IMR-90 (cell line): Measurements from ENCODE around the gene SLC26A1. TPM values are rescaled to one million over a fixed set of nuclear protein-coding genes. Genes with fewer than 3 reads are reported as not detected.

Source experiments
- ATAC-seq: fragments of 200-7000 bp; cut with Tn5 transposase; 2 replicates; pipeline ENCODE4 v1.9.1; 2020; ENCODE audit warnings: low read depth, mild to moderate bottlenecking, moderate library complexity
- BruUV-seq: library from RNA; stranded (reverse); fragments of 400-500 nt; replicated peaks from 2 replicates; lab custom pipeline; 2021; lab: Mats Ljungman, UMichigan
- CTCF ChIA-PET: fragments of 300-600 bp; formaldehyde crosslinking; extraction: SDS; loops from one replicate; lab custom pipeline; 2021; ENCODE audit warnings: antibody characterized with exemption; lab: Yijun Ruan, JAX
- POLR2A ChIA-PET: fragments of 300-600 bp; sonication (Branson Sonifier 250); formaldehyde crosslinking; loops from one replicate; lab custom pipeline; 2022; ENCODE audit warnings: antibody characterized with exemption; ENCODE audit not compliant: unreplicated experiment; lab: Charles Lee
- DNase-seq: peaks from one replicate; pipeline ENCODE4 v3.0.0; 2013
- H2AFZ ChIP-seq: replicated peaks from 2 replicates; pipeline ENCODE3; 2013; ENCODE audit warnings: low read length, mild to moderate bottlenecking; ENCODE audit not compliant: poor library complexity
- H2AK5ac ChIP-seq: 2 replicates; pipeline ENCODE4 v1.6.1; 2013; ENCODE audit warnings: low read depth, low read length, inconsistent platforms
- H2AK9ac ChIP-seq: replicated peaks from 2 replicates; pipeline ENCODE3; 2013; ENCODE audit warnings: mild to moderate bottlenecking, low read depth, low read length, moderate library complexity; ENCODE audit not compliant: poor library complexity
- H2BK120ac ChIP-seq: 2 replicates; pipeline ENCODE4 v1.6.1; 2013; ENCODE audit warnings: low read depth, low read length, inconsistent platforms
- H2BK15ac ChIP-seq: 3 replicates; pipeline ENCODE4 v1.6.1; 2013; ENCODE audit warnings: low read depth, low read length, inconsistent platforms
- H2BK20ac ChIP-seq: 2 replicates; pipeline ENCODE4 v1.6.1; 2013; ENCODE audit warnings: low read depth, mild to moderate bottlenecking, inconsistent platforms, low read length, moderate library complexity
- H2BK5ac ChIP-seq: 2 replicates; pipeline ENCODE4 v1.6.1; 2013; ENCODE audit warnings: mild to moderate bottlenecking, low read depth, low read length, inconsistent platforms; ENCODE audit not compliant: poor library complexity, severe bottlenecking
- H3K14ac ChIP-seq: replicated peaks from 2 replicates; pipeline ENCODE4 v1.6.1; 2013; ENCODE audit warnings: low read depth, low read length, inconsistent platforms
- H3K18ac ChIP-seq: 2 replicates; pipeline ENCODE4 v1.6.1; 2013; ENCODE audit warnings: low read depth, low read length, control low read depth
- H3K23ac ChIP-seq: 2 replicates; pipeline ENCODE4 v1.6.1; 2013; ENCODE audit warnings: low read depth, low read length, inconsistent platforms
- H3K27ac ChIP-seq: 2 replicates; pipeline ENCODE4 v1.5.1; 2013; ENCODE audit warnings: mild to moderate bottlenecking, control low read depth, low read length; ENCODE audit not compliant: insufficient read depth
- H3K27me3 ChIP-seq: 2 replicates; pipeline ENCODE4 v1.6.1; 2013; ENCODE audit warnings: low read length; ENCODE audit not compliant: control insufficient read depth, insufficient read depth
- H3K36me3 ChIP-seq: 2 replicates; pipeline ENCODE4 v1.6.1; 2013; ENCODE audit warnings: low read length, mixed read lengths; ENCODE audit not compliant: control insufficient read depth, insufficient read depth
- H3K4ac ChIP-seq: 2 replicates; pipeline ENCODE4 v1.6.1; 2013; ENCODE audit warnings: low read depth, low read length, inconsistent platforms
- H3K4me1 ChIP-seq: 2 replicates; pipeline ENCODE4 v1.6.1; 2013; ENCODE audit warnings: low read length, mixed read lengths; ENCODE audit not compliant: control insufficient read depth, insufficient read depth
- H3K4me2 ChIP-seq: 2 replicates; pipeline ENCODE4 v1.6.1; 2013; ENCODE audit warnings: low read depth, mild to moderate bottlenecking, control low read depth, low read length, moderate library complexity
- H3K4me3 ChIP-seq: 2 replicates; pipeline ENCODE4 v1.5.1; 2013; ENCODE audit warnings: low read depth, mild to moderate bottlenecking, control low read depth, low read length, moderate library complexity; ENCODE audit not compliant: insufficient read depth
- H3K56ac ChIP-seq: 2 replicates; pipeline ENCODE4 v1.6.1; 2013; ENCODE audit warnings: low read length, inconsistent platforms; ENCODE audit not compliant: insufficient read depth; ENCODE audit errors: extremely low read depth
- H3K79me1 ChIP-seq, 2 experiments: 2 replicates each; pipeline ENCODE4 v1.6.1; 2013; ENCODE audit warnings: low read length in 2 of 2, inconsistent platforms in 1 of 2, low read depth in 1 of 2
- H3K9ac ChIP-seq: 2 replicates; pipeline ENCODE4 v1.6.1; 2013; ENCODE audit warnings: low read depth, low read length, control low read depth
- H3K9me1 ChIP-seq: 2 replicates; pipeline ENCODE4 v1.6.1; 2013; ENCODE audit warnings: low read length, inconsistent platforms; ENCODE audit not compliant: insufficient read depth
- H3K9me3 ChIP-seq: 2 replicates; pipeline ENCODE4 v1.6.1; 2013; ENCODE audit warnings: low read length; ENCODE audit not compliant: control insufficient read depth, insufficient read depth
- H4K20me1 ChIP-seq: 2 replicates; pipeline ENCODE4 v1.6.1; 2013; ENCODE audit warnings: low read length, inconsistent platforms; ENCODE audit not compliant: insufficient read depth
- H4K5ac ChIP-seq: 2 replicates; pipeline ENCODE4 v1.6.1; 2013; ENCODE audit warnings: mild to moderate bottlenecking, low read depth, low read length, control low read depth
- H4K8ac ChIP-seq, 2 experiments: 2 replicates each; pipeline ENCODE4 v1.6.1; 2013; ENCODE audit warnings: low read depth in 2 of 2, low read length in 2 of 2, control low read depth in 1 of 2, inconsistent platforms in 1 of 2
- H4K91ac ChIP-seq: 2 replicates; pipeline ENCODE4 v1.6.1; 2013; ENCODE audit warnings: low read depth, low read length, inconsistent platforms; ENCODE audit not compliant: insufficient read depth
- BHLHE40 ChIP-seq: fragments of 150-350 bp; IDR thresholded peaks from 2 replicates; pipeline ENCODE4 v1.6.1; 2016; ENCODE audit warnings: mild to moderate bottlenecking, low read depth, low read length
- CEBPB ChIP-seq: IDR thresholded peaks from 2 replicates; pipeline ENCODE4 v1.6.1; 2012; ENCODE audit warnings: low read depth, low read length, improper control_type of control experiment
- CHD1 ChIP-seq: IDR thresholded peaks from 2 replicates; pipeline ENCODE4 v1.6.1; 2012; ENCODE audit warnings: low read depth, low read length, improper control_type of control experiment
- MAFK ChIP-seq: IDR thresholded peaks from 2 replicates; pipeline ENCODE4 v1.6.1; 2012; ENCODE audit warnings: low read depth, low read length, improper control_type of control experiment
- MAZ ChIP-seq: IDR thresholded peaks from 2 replicates; pipeline ENCODE4 v1.6.1; 2012; ENCODE audit warnings: low read depth, mild to moderate bottlenecking, low read length, improper control_type of control experiment, moderate library complexity, borderline replicate concordance
- NFE2L2 ChIP-seq: fragments of 150-350 bp; IDR thresholded peaks from 2 replicates; pipeline ENCODE4 v1.6.1; 2016; ENCODE audit warnings: low read depth, mild to moderate bottlenecking, low read length
- RAD21 ChIP-seq: IDR thresholded peaks from 2 replicates; pipeline ENCODE4 v1.6.1; 2012; ENCODE audit warnings: low read length, improper control_type of control experiment
- SMC3 ChIP-seq: fragments of 150-350 bp; IDR thresholded peaks from 2 replicates; pipeline ENCODE4 v1.6.1; 2016; ENCODE audit warnings: low read depth, mild to moderate bottlenecking, antibody characterized with exemption, low read length, moderate library complexity
- WGBS, 2 experiments: methylation state at CpG; one replicate each; pipeline versions ENCODE4 v1.1.5 to v1.1.7; 2013; ENCODE audit warnings: missing lambda C conversion rate in 2 of 2; ENCODE audit not compliant: insufficient read length in 1 of 2; ENCODE audit errors: extremely low coverage in 2 of 2; 5-methylcytosine and 5-hydroxymethylcytosine counted together
- dilution Hi-C: fragments of 300-500 bp; cut with HindIII; formaldehyde crosslinking; loops from one replicate; pipeline ENCODE4 v1.14.3; 2018; ENCODE audit warnings: low sequenced_read_pairs; ENCODE audit not compliant: unreplicated experiment
- in situ Hi-C: fragments of 300-500 bp; cut with MboI; formaldehyde crosslinking; loops from 3 replicates; pipeline ENCODE4 v1.14.3; 2019; ENCODE audit warnings: low sequenced_read_pairs, inconsistent platforms, mixed read lengths
- intact Hi-C: fragments of 100-400 bp; cut with micrococcal nuclease; formaldehyde crosslinking; loops from 2 replicates; pipeline ENCODE4 v1.10.0; 2022
- polyA plus RNA-seq, 3 experiments: library from polyadenylated mRNA; depleted of rRNA; stranded (reverse); fragments of >200 nt; gene quantifications; 2 replicates each; pipeline ENCODE4 v1.2.3, GENCODE V29; 2012; ENCODE audit warnings: low replicate concordance in 1 of 3
- total RNA-seq: library from RNA; depleted of rRNA; stranded (reverse); fragments of >200 nt; gene quantifications from 2 replicates; pipeline ENCODE4 v1.2.3, GENCODE V29; 2012
- TF ChIP-seq, protein P1 (sequence below): fragments of 150-350 bp; IDR thresholded peaks from 2 replicates; pipeline ENCODE4 v1.6.1; 2016; ENCODE audit warnings: low read depth, mild to moderate bottlenecking, low read length, moderate library complexity, borderline replicate concordance
- TF ChIP-seq, protein P2 (sequence below): fragments of 150-350 bp; IDR thresholded peaks from 2 replicates; pipeline ENCODE4 v1.6.1; 2017; ENCODE audit warnings: mild to moderate bottlenecking, antibody characterized with exemption, low read length, low read depth

SLC26A1 gene
- total and polyA plus RNA-seq, 2 of the 4 experiments (the other 2 are of a cell fraction) = 0.09 TPM; not detected in 1

DNA sequence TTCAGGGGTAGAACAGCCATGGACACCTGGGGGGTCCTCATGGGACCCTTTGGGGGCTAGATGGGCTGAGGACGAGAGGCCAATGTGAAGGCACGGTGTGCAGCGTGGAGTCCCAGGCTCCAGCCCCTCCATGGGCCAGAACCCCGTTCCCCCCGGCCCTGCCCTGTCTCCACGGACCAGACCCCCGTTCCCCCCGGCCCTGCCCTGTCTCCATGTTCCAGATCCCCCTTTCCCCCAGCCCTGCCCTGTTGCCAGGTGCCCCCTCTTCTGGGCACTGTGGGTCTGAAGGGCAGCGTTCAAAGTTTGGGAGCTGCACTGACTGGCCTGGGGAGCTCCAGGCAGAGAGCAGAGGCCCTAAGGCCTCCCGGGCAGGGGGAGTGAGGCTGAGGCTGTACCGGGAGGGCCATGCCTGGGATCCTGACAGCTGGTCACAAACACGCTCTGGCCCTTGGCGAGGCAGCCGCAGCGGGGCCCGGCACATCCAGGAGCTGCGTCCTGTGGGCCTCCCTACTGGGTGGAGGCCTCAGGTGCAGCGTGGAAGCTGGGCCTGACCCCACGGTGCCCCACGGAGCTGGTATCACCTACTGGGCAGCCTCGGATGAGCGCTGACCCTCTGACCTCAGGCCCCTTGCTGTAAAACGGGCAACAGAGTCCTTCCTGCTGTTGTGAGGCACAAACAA lies 28.7 kb downstream of the SLC26A1 start:
- in situ Hi-C loops = no loop called here
- BruUV-seq = no TSS peak
- CTCF ChIA-PET = no interaction called here

More for the DNA sequence above, 28.7 kb downstream of the SLC26A1 start:
- Histone ChIP-seq H3K9ac (no peak overlapping the region), H3K79me1 (no peaks in the 10 kb centered on the region), H4K20me1 (no peaks in the 10 kb centered on the region; the same call in none of the 2 replicates), H3K18ac (no peak overlapping the region), H3K4ac (no peak overlapping the region), H2AK5ac (no peak overlapping the region), H3K9me1 (no peaks in the 10 kb centered on the region), H3K4me3 (no peak overlapping the region), H3K4me1 (no peaks in the 10 kb centered on the region), H2BK15ac (no peak overlapping the region), H3K23ac (no peak overlapping the region), H2AFZ (no peak overlapping the region), H2AK9ac (no peak overlapping the region), H3K4me2 (no peak overlapping the region), H3K14ac (no peak overlapping the region), H4K8ac (no peak overlapping the region), H2BK5ac (no peak overlapping the region), H4K91ac (no peak overlapping the region), H3K27me3 (no peaks in the 10 kb centered on the region), H4K5ac (no peak overlapping the region), H3K27ac (no peak overlapping the region), H3K36me3 (peaks cover 54% of the 10 kb centered on the region), H3K9me3 (no peaks in the 10 kb centered on the region), H3K56ac (no peak overlapping the region), H2BK120ac (no peak overlapping the region), H2BK20ac (no peak overlapping the region)
- WGBS, 2 experiments = 93% methylated on average over 11 of the region's 23 CpGs; no CpG with 5 or more reads in 1 of the 2 experiments
- ATAC-seq = no peak
- POLR2A ChIA-PET = no interaction called here
- TF ChIP-seq, protein P1, sequence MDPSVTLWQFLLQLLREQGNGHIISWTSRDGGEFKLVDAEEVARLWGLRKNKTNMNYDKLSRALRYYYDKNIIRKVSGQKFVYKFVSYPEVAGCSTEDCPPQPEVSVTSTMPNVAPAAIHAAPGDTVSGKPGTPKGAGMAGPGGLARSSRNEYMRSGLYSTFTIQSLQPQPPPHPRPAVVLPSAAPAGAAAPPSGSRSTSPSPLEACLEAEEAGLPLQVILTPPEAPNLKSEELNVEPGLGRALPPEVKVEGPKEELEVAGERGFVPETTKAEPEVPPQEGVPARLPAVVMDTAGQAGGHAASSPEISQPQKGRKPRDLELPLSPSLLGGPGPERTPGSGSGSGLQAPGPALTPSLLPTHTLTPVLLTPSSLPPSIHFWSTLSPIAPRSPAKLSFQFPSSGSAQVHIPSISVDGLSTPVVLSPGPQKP = no peak
- TF ChIP-seq MAZ = no peak
- no peak for TF ChIP-seq CHD1
- TF ChIP-seq CEBPB = no peak
- TF ChIP-seq NFE2L2 = no peak
- TF ChIP-seq BHLHE40 = no peak
- TF ChIP-seq MAFK = no peak
- TF ChIP-seq, protein P2, sequence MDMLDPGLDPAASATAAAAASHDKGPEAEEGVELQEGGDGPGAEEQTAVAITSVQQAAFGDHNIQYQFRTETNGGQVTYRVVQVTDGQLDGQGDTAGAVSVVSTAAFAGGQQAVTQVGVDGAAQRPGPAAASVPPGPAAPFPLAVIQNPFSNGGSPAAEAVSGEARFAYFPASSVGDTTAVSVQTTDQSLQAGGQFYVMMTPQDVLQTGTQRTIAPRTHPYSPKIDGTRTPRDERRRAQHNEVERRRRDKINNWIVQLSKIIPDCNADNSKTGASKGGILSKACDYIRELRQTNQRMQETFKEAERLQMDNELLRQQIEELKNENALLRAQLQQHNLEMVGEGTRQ = no peak
- TF ChIP-seq RAD21 = no peak
- TF ChIP-seq SMC3 = no peak
- DNase-seq = no peak
- dilution Hi-C loops (no loop called here), intact Hi-C loops (no loop called here)
